ENCODE measurements around the gene HLA-DPB1.
"Not testable (repeated sequence)": the region's sequence is repeated elsewhere in the genome, so short reads cannot be mapped to it uniquely, and the experiment has no call there.

The HLA-DPB1 gene

DNA sequence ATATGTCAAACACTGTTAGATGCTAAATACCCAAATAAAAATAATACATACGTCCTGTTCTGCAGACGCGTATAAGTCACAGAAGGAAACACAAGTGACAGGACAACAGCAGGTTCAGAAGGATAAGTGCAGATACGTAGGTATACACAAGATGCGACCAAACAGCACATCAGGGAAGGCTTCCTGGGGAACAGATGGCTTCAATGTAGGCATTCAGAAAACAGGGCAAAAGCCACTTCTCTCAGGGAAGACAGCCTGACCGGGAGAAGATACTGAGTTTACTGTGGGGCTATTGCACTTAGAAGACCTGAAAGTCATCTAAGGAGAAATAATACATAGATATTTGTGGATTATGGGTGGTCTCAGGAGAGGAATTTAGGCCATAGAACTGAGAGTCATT, 4.2 kb upstream of the HLA-DPB1 start:
- no peak for DNase-seq (ENCODE audit: low read depth, low spot score)

DNA sequence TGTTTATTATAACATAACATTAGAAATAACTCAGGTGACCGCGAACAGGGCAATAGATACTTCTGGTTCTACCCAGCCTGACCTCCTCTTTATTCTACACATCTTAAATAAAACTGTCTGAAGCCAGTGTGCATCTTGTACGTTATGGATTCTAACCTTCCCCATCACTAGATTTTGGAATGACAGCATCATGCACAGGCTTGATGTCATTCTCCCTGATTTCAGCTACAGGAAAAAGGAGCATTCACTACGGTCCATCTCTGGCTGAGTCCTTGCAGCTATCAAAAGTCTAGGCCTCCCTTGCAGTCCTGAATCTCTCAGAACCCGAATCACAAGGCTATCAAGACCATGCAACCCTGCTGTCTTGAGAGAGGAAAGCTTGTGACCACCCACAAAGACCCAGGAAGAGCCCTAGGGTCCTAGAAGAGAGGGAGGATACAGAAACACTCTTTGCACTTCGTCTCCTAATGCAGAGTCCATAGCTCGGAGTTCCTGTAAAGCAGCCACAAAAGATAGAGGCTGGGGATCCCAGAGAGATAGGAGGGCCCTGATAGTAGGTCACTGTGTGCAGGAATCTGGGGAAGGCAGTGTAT, 3.2 kb upstream of the HLA-DPB1 start:
- no peak for DNase-seq (ENCODE audit: low read depth, low spot score)

DNA sequence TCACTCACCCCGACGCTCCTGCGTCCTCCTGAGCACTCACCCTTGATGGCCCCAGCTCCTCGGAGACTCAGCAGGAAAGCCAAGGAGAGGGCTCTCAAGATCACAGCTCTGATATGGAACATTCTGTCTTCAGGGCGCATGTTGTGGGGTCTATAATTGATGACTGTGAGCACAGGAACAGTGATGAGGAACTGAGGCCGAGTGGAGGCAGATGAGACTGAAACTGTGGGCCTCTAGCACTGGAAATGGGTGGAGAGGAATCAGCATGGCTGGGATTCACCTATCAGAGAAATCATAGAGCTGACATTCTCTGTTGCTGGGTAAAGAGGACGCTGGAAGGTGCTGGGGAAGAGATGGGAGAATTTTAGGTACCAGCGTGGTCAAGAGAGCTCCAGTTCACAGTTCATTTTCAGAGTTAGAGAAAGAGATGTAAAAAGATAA, 2.3 kb upstream of the HLA-DPB1 start, which contains the start of gene HLA-DPA1:
Gene HLA-DPA1, minus strand, starts transcription at position 219 of the 441 bp plus-strand sequence.
- DNase-seq (ENCODE audit: low read depth, low spot score) = peak; percentile 22

DNA sequence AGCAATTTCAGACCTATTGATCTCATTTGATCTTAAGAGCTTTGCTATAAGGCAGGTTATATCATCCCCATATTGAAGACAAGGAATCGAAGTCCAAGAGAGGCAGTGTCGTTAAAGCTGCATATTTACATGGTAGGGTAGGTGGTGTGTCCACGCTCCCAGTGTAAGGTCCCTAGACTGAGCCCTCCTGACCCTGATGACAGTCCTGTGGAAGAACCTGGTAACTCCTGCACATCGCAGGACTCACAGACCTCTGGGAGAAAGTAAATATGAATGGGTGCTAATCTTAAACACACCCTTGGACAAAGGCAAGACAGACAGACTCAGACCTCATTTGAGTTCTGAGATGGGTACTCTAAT, 602 bp upstream of the HLA-DPB1 start:
- DNase-seq (ENCODE audit: low read depth, low spot score) = no peak

DNA sequence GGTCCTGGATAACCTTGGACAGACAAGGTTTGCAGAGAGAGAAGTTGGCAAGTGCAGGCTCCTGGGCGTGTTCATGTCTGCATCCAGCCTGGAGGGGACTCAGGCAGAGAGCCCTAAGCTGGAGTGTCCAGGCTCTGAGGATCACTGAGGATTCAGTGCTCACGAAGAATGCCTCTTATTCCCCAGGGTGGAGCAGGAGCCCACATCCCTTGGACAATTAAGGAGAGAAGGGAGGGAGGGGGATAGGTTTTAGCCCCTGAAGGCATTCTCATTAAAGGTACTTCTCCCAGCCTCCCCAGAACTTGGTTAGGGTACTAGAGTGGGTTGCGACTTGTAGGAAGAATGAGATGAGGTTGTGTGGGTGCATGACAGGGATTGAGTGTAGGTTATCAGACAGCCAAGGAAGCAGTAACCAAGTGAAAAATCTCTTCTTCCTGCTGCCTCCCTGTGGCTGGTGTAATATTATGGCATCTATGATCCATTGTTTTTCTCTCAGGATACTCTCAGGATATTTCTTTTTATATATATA, 680 bp downstream of the HLA-DPB1 start:
- DNase-seq (ENCODE audit: low read depth, low spot score) = no peak

DNA sequence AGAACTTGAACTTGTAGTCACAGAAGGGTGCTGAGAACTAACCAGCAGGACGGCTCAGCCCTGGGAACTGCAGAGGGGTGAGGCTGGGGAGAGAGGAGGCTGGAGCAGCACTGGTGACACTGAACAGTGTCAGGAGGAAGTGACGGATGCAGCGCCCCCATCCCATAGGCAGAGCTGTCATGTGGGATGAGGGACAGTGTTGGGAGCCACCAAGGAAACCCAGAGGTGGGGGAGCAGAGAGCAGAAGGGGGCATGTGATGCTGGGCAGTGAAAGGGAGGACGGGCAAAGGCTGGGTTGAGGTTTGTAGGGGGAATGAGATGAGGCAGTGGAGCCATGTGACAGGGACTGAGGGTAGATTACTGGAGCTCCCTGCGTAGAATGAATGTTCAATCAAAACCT, 2.1 kb downstream of the HLA-DPB1 start:
- no peak for DNase-seq (ENCODE audit: low read depth, low spot score)

DNA sequence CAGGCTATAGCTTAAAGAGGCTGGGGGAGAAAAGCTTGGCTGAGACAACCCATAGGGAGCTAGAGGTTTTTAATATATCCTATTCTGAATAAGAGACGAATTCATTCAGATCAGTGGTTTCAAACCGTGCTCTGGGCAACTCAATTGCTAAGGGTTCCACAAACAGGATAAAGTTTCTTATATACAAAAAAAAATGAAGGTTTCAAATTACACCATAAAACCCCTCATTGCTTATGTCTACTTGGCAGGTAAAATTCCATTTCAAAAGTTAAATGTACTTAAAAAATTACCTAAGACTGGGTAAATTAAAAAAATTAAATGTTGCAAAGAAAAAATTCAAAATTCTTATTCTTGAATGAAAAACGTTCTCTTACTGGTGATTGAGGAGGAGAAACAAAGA, 2.7 kb downstream of the HLA-DPB1 start:
- DNase-seq (ENCODE audit: low read depth, low spot score) = no peak

DNA sequence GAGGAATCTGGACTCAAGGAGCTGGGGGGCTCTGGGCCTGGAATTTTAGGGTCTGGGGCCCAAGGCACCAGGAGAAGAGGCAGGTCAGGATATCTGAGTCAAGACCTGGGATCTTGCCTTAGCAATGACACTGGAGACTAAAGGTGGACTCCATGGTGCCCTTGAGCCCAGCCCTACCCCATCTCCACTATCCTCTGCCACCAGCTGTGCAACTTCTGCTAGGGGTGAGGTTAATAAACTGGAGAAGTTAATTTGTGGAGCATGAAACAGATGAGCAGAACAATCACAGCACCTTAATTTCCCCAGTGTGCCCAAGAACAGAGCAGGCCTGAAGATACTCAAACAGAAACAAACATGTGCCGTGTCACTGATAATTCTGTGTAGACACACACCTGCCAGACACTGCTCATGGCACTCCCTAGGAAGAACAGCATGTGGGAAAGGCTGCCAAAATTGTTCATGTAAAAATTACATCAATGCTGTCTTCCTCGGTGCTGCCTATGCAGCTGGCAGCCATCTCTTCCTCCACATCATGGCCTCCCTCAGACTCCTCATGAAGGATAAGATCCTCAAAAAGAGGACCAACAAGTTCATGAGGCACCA, 3.2 kb downstream of the HLA-DPB1 start:
- DNase-seq (ENCODE audit: low read depth, low spot score) = no peak

DNA sequence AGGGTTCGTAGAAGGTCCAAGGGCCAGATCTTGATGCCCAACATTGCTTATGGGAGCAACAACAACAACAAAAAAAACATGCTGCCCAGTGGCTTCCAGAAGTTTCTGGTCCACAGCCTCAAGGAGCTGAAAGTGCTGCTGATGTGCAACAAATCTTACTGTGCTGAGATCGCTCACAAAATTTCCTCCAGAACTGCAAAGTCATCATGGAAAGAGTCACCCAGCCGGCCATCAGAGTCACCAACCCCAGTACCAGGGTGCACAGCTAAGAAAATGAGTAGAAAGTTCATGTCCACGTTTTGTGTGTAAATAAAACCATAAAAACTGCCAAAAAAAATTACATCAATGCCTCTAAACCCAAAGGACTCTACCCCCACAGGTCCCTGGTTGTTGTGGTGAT, 3.8 kb downstream of the HLA-DPB1 start:
- no peak for DNase-seq (ENCODE audit: low read depth, low spot score)

DNA sequence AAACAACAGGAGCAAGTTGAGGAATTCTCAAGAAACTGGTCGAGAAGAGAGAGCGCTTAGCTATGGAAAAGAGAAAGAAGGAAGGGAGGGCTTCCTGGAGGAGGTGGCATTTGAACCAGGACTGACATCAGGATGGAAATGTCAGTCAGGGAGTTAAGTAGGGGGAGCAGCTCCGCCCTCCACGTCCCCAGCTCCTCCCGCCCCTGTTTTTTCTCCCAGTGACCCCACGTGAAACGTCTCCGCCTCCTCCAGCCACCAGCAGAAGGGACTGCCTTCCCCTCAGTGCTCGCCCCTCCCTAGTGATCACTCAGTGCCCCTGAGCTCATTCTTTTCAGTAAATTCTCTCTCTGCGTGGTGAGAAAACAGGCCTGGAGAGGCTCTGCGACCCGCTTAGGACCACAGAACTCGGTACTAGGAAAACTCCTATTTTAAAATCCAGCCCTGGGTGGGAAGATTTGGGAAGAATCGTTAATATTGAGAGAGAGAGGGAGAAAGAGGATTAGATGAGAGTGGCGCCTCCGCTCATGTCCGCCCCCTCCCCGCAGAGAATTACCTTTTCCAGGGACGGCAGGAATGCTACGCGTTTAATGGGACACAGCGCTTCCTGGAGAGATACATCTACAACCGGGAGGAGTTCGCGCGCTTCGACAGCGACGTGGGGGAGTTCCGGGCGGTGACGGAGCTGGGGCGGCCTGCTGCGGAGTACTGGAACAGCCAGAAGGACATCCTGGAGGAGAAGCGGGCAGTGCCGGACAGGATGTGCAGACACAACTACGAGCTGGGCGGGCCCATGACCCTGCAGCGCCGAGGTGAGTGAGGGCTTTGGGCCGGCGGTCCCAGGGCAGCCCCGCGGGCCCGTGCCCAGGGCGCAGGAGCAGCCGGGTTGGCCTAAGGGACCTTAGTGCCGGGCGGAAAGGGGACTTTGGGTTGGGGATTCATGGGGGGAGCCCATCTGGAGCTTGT, 4.6 kb downstream of the HLA-DPB1 start:
- DNase-seq (ENCODE audit: low read depth, low spot score) = no peak

DNA sequence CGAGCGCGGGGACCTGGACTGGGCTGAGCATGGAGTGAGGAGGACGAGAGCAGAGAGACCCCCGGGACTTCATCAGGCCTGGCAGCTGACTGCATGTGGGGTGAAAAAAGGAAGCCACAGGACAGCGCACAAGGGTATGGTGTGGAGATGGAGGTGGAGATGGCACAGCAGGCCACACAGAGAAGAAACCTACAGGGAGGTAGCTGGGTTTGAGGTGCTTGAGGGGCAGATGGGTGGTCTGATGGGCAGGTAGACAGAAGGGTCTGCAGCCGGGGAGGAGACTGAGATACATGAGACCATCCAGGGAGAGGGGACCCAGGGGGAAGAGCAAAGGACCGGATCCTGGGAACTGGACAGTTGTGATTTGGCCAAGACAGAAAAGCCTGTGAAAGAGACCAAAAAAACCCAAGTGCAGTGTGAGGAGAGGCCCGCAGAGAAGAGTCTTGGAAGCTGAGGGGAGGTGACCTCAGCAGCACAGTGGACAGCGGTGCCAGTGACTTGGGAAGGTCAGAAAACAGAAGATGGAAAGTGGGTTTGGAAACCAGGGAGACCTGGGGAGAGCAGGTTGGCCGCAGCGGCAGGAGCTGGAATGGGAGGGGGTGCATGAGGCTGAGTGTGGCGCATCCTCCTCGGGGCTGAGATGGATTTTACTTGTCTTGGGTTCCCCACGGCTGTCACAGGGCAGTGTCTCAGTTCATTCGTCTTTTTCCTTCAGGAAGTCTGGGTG, 5.5 kb downstream of the HLA-DPB1 start:
- DNase-seq (ENCODE audit: low read depth, low spot score) = no peak

DNA sequence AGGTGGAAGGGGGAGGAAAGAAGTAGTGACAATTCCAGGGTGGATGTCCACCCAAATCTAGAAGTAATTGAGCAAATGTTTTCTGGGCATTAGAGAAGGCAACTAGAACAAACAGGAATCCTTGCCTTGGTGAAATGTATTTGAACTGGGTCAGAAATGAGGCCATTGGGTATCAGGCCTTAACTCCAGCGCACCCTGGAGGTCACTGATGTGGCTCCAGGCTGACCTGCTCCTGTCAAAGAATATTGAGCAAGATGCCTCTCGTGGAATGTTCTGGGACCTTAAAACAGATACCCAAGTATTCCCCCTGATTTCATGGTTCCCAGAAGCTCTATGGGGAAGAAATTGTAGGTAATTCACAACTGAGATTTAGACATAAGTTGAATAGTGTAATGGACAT, 6.9 kb downstream of the HLA-DPB1 start:
- no peak for DNase-seq (ENCODE audit: low read depth, low spot score)

DNA sequence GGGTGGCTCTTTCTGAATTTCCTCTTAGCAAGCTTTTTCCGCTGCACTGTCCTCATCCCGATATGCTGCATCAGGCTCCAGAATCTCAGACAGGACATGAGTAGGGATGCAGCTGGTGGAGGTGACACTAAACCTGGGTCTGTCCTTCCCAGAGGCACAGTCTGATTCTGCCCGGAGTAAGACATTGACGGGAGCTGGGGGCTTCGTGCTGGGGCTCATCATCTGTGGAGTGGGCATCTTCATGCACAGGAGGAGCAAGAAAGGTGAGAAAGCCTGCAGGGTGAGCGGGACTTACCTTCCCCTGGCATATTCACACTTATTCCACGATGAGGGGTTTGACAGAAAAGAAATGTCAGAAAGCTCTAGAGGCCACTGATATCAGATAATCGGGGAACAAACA, 9.8 kb downstream of the HLA-DPB1 start:
- no peak for DNase-seq (ENCODE audit: low read depth, low spot score)

DNA sequence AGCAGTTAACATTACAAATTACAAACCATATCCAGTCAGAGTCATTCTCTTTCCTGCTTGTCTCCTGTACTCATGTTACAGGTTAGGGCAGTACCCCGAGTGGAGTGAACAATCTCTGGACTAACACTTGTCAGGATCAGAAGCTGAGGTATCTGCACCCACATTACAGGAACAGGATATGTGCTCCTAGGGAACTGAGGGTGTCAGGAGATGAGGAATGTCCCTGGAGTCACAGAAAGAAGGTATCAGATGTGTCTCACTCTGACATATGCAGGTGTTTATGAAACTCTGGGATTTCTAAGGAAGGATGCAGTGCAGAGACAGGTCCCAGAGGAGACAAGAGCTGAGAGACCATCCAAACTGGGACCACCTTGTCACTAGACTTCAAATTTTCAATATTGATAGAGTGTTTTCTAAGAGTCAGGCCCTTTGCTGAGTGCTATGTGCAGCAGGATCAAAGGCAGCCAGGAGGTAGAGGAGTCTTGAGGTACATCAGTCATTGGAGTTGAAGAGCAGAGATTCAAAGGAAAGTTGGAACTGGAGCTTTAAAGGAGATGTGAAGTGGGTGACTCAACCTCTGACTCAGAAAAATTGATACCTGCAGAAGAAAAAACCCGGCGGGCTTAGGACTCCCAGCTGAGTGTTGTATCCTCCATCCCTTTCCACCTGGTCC, 12.6 kb downstream of the HLA-DPB1 start:
- no peak for DNase-seq (ENCODE audit: low read depth, low spot score)

DNA sequence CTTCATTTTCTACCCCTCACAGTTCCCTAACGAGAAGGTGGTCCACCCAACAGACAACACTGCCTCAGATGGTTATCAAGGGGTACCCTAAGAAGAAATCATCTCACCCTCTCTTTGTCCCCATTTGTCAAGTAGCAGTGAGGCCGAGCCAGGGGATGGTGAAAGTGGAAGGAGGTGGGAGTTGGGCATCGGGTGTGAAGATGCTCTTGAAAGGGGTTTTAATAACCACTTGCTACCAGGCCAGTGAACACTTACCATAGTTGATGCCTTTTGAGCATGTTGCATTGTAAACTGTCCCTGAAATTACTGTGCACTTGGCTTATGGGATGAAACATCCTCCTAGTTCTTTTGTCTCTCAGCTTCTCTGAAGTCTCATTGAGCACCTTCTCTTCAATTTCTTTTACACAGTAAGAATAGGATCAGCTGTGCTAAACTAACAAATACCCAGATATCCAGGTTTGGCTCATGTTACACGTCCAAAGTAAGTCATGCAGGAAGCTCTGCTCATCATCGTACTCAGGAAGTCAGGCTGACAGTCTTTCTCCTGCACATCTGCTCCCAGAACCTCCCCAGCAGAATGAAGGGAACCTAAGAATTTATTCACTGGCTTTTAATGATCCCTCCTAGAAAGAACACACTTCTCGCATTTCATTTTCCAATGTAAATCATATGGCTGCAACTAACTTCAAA, 13.3 kb downstream of the HLA-DPB1 start:
- no peak for DNase-seq (ENCODE audit: low read depth, low spot score)

DNA sequence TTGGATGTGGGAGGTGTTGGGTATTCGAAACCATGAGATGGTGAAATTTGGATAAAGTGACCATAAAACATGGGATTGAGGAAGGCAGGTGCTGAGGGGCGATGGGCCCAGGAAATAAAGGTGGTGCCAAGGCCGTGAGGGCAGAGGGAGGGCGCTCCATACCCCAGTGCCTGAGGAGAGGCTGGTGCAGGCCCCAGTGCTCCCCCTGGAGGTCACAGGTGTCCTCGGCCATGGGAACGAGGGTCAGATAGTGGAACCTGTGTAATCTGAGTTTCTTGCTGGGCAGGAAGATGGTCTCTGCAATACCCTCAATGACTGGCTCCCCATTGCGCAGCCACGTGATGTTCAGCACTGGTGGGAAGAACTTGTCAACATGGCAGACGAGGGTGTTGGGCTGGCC, 16.2 kb downstream of the HLA-DPB1 start:
- peak; percentile 26 for DNase-seq (ENCODE audit: low read depth, low spot score)

DNA sequence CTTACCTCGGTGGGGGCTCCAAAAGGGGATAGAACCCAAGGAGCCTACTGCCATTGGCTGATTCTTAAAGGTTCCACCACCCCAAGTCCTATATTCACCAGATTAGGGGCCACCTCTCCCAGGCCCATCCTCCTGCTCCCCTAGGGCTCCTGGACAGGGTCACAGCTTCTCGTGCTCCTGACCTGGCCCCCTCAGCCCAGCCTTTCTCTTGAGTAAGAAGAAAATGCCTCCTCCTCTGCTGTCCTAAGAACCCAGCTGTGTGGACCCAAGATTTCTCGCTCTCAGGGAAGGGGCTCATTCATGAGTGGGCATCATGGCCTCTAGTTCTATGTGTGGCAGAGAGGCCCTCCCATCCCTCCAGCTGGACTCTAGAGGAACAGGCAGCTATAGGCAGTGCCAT, 16.6 kb downstream of the HLA-DPB1 start:
- no peak for DNase-seq (ENCODE audit: low read depth, low spot score)

DNA sequence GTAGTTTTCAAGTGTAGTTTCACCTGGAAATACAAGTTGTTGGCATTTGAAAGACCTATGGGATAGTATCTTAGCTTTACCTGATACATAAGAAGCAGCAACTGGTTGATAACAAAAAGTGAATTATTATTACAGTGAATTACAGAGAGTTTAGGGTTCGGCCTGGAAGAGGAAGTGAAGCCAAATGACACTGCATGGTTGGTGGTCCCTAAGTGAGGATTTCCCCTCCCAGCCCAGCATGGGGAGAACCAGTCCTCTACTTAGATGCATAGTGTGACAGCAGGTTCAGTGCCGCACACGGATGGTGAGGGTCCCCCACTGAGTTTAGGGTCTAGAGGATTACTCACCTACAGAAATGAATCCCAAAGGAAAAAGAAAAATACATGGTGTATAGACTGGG, 18.1 kb downstream of the HLA-DPB1 start:
- no peak for DNase-seq (ENCODE audit: low read depth, low spot score)

DNA sequence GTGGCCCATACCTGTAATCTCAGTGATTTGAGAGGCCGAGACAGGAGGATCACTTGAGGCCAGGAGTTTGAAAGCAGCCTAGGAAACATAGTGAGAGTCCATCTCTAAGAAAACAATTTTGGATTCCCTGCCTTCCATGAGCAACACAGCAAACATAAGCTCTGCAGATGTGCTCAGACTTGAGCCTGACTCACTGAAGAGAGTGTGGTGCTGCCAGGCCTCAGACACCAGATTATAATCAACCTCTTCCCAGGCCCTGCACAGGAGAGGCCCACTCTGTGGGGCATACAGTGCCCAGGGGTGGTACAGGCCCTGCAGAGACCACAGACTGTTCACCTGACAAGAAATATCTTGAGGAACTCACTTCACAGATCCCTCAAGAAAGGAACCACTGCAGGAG, 19.9 kb downstream of the HLA-DPB1 start:
- DNase-seq (ENCODE audit: low read depth, low spot score) = no peak

DNA sequence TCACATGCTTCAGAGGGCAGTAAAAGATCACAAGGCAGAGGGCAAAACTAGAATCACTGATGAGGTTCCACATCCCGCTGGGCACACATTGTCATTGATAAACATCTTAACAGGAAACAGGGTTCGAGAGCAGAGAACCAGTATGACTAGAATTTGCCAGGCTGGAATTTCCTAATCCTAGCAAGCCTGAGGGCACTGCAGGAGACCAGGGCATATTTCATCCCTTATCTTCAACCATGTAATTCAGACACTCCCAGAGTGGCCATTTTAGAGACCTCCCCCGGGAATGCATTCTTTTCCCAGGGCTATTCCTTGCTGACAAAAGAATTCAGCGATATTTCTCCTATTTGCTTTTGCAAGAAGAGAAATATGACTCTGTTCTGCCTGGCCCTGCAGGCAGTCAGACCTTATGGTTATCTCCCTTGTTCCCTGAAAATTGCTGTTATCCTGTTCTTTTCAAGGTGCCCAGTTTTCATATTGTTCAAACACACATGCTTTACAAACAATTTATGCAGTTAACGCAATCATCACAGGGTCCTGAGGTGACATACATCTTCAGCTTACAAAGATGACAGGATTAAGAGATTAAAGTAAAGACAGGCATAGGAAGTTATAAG, 25.4 kb downstream of the HLA-DPB1 start:
- DNase-seq (ENCODE audit: low read depth, low spot score) = not testable (repeated sequence)
